Adrenal gland (tissue), 12 donors: ENCODE results near the gene ERC2. TPM values are rescaled to one million over a fixed set of nuclear protein-coding genes. Genes with fewer than 3 reads are reported as not detected.

Experiments
- DNase-seq, 7 donors: peaks; one replicate each; pipeline ENCODE4 v3.0.0-alpha.2; 2019 to 2020
- H3K27ac ChIP-seq, 5 donors: fragments of 200-600 bp; sonication (generic) in 4 of 5; 1 replicate in 3 of 5; 2 replicates in 2 of 5; pipeline versions ENCODE4 v1.5.1 to v1.8.0; 2016 to 2020; ENCODE audit warnings: mild to moderate bottlenecking in 1 of 5
- H3K27me3 ChIP-seq: fragments of 200-600 bp; 2 replicates; pipeline ENCODE4 v1.8.0; 2021
- H3K36me3 ChIP-seq, 2 donors: fragments of 200-600 bp; replicated peaks in 1 of 2; 1 replicate in 1 of 2; 2 replicates in 1 of 2; pipeline versions ENCODE4 v1.5.1 to v1.8.0; 2018 to 2022
- H3K4me1 ChIP-seq, 2 donors: fragments of 200-600 bp; replicated peaks in 1 of 2; 1 replicate in 1 of 2; 2 replicates in 1 of 2; pipeline versions ENCODE4 v1.5.1 to v1.8.0; 2018 to 2021
- H3K4me3 ChIP-seq, 4 donors: fragments of 200-600 bp; sonication (generic) in 3 of 4; one replicate each; pipeline ENCODE4 v1.5.1; 2016 to 2018
- H3K9me3 ChIP-seq, 3 donors: fragments of 200-600 bp; sonication (generic) in 1 of 3; replicated peaks in 1 of 3; 1 replicate in 2 of 3; 2 replicates in 1 of 3; pipeline versions ENCODE4 v1.5.1 to v1.8.0; 2016 to 2021
- CTCF ChIP-seq, 6 experiments: fragments of 450-650 bp in 4 of 6; fragments of 200-600 bp in 2 of 6; sonication (generic) in 1 of 6; IDR thresholded peaks; 1 replicate in 5 of 6; 2 replicates in 1 of 6; pipeline versions ENCODE4 v1.5.1 to v1.8.0; 2016 to 2021; ENCODE audit warnings: antibody characterized with exemption in 6 of 6, mild to moderate bottlenecking in 2 of 6, moderate library complexity in 1 of 6
- POLR2A ChIP-seq, 2 donors: fragments of 450-650 bp; IDR thresholded peaks; one replicate each; pipeline ENCODE4 v1.6.1; 2017; ENCODE audit warnings: antibody characterized with exemption in 2 of 2, mild to moderate bottlenecking in 2 of 2, moderate library complexity in 1 of 2
- WGBS, 4 donors: extraction: QIAGEN DNeasy Blood & Tissue Kit in 2 of 4; methylation state at CpG; one replicate each; pipeline versions ENCODE4 v1.1.5 to v1.1.7; 2013 to 2017; 5-methylcytosine and 5-hydroxymethylcytosine counted together
- intact Hi-C, 2 donors: fragments of 100-400 bp; cut with DNase I; formaldehyde crosslinking; loops; one replicate each; pipeline versions ENCODE4 v1.14.1 to v1.15.0; 2022 to 2023
- polyA plus RNA-seq, 3 donors: library from polyadenylated mRNA; stranded (reverse); fragments of 200-250 nt in 2 of 3; fragments of 350-450 nt in 1 of 3; fragmentation: Illumina TruSeq in 1 of 3; extraction: RNeasy Lipid Tissue Mini Kit (QIAGEN cat#74804) in 1 of 3; gene quantifications; one replicate each; pipeline ENCODE4 v1.2.3, GENCODE V29; 2013 to 2014
- total RNA-seq, 9 donors: library from RNA; depleted of rRNA in 4 of 9; stranded (reverse); fragments of >200 nt in 4 of 9; fragments of 120-200 nt in 1 of 9; fragmentation: NEBNext Ultra II Directional in 1 of 9; extraction: Animal tissue kit (Norgen Biotek cat#: 25700) in 1 of 9; gene quantifications; one replicate each; pipeline versions ENCODE4 v1.1.0 to v1.2.4, GENCODE V29; 2013 to 2023
- donor health status: healthy with polysubstance abuse.
- donor health status: Bipolar disorder and iron deficiency.
- donor health status: DM: yes; HTN: yes; CAD: no.
- donor health status: DM: no; HTN: no; CAD: no.
- donor health status: DM: no; HTN: no; CAD: no.
- donor health status: DM: yes; HTN: yes; CAD: no.

Gene ERC2
- total and polyA plus RNA-seq, 12 donors = 0.47 to 5.8 (median 1.5) TPM

GRCh38 chr3:56111606-56112304, 356.5 kb downstream of the ERC2 start:
- H3K36me3 ChIP-seq = no peaks in the 10 kb centered on the region
- DNase-seq = no peak
- H3K4me1 ChIP-seq = no peaks in the 10 kb centered on the region
- TF ChIP-seq POLR2A (IDR thresholded peaks at IDR 0.05) (no peak), CTCF (IDR thresholded peaks at IDR 0.05) (no peak)
- H3K27ac ChIP-seq = no peak overlapping the region
- no peaks in the 10 kb centered on the region for H3K9me3 ChIP-seq
- intact Hi-C loops = no loop called here
- WGBS, 4 donors = 58 to 65% (median 62%) methylated on average over 3 of the region's 3 CpGs
- no peak overlapping the region for H3K4me3 ChIP-seq
- no peaks in the 10 kb centered on the region for H3K27me3 ChIP-seq

GRCh38 chr3:56110886-56111285, 357.4 kb downstream of the ERC2 start:
- no peak for TF ChIP-seq CTCF (IDR thresholded peaks at IDR 0.05)
- TF ChIP-seq POLR2A (IDR thresholded peaks at IDR 0.05) = no peak
- Histone ChIP-seq H3K4me3 (no peak overlapping the region), H3K27me3 (no peaks in the 10 kb centered on the region), H3K27ac (no peak overlapping the region), H3K4me1 (no peaks in the 10 kb centered on the region), H3K36me3 (no peaks in the 10 kb centered on the region), H3K9me3 (no peaks in the 10 kb centered on the region)
- 66 to 71% (median 68%) methylated on average over 3 of the region's 3 CpGs for WGBS, 4 donors
- no peak for DNase-seq
- intact Hi-C loops = no loop called here

GRCh38 chr3:56107157-56107556, 361.1 kb downstream of the ERC2 start:
- no peak for TF ChIP-seq CTCF (IDR thresholded peaks at IDR 0.05)
- no peak for TF ChIP-seq POLR2A (IDR thresholded peaks at IDR 0.05)
- no peaks in the 10 kb centered on the region for H3K36me3 ChIP-seq
- no peak for DNase-seq

GRCh38 chr3:56102032-56102431, 366.2 kb downstream of the ERC2 start:
- 77 to 93% (median 88%) methylated on average over 6 of the region's 6 CpGs for WGBS, 4 donors
- no peaks in the 10 kb centered on the region for H3K27me3 ChIP-seq
- no peaks in the 10 kb centered on the region for H3K36me3 ChIP-seq
- no peak overlapping the region for H3K27ac ChIP-seq
- no peak overlapping the region for H3K4me3 ChIP-seq
- H3K4me1 ChIP-seq = no peaks in the 10 kb centered on the region
- intact Hi-C loops = no loop called here
- TF ChIP-seq POLR2A (IDR thresholded peaks at IDR 0.05) = no peak
- TF ChIP-seq CTCF (IDR thresholded peaks at IDR 0.05) = no peak
- H3K9me3 ChIP-seq = no peaks in the 10 kb centered on the region
- DNase-seq = no peak

More at GRCh38 chr3:56107157-56107556, 361.1 kb downstream of the ERC2 start:
- intact Hi-C loops = no loop called here
- Histone ChIP-seq H3K4me1 (no peaks in the 10 kb centered on the region), H3K9me3 (no peaks in the 10 kb centered on the region), H3K4me3 (no peak overlapping the region), H3K27me3 (no peaks in the 10 kb centered on the region), H3K27ac (no peak overlapping the region)
